Omental fat pad (tissue), 4 donors: ENCODE data around the gene STK32A. TPM values are rescaled to one million over a fixed set of nuclear protein-coding genes. Genes with fewer than 3 reads are reported as not detected.

ENCODE experiments used
- ATAC-seq: fragments of 150-250 bp; one replicate; pipeline ENCODE4 v1.9.1; 2016; ENCODE audit warnings: mild to moderate bottlenecking, moderate library complexity; ENCODE audit not compliant: low FRiP score
- DNase-seq: peaks from one replicate; pipeline ENCODE4 v3.0.0-alpha.2; 2019; ENCODE audit warnings: low spot score
- CTCF ChIP-seq, 3 donors: fragments of 450-650 bp; IDR thresholded peaks; one replicate each; pipeline ENCODE4 v1.5.1; 2016 to 2017; ENCODE audit warnings: antibody characterized with exemption in 3 of 3, mild to moderate bottlenecking in 3 of 3, moderate library complexity in 2 of 3
- total RNA-seq, 4 donors: library from RNA; depleted of rRNA; stranded (reverse); fragments of >200 nt; gene quantifications; one replicate each; pipeline ENCODE4 v1.1.0, GENCODE V29; 2016

The STK32A gene
- total RNA-seq, 4 donors from 2014 or later, result 0.48 to 12.3 (median 4.9) TPM

- DNase-seq, result no peak
- TF ChIP-seq CTCF (IDR thresholded peaks at IDR 0.05), result no peak
- ATAC-seq, result no peak
These were observed 106.5 kb downstream of the STK32A start for GRCh38 chr5:147341345-147341744.

- TF ChIP-seq CTCF (IDR thresholded peaks at IDR 0.05), result no peak
- ATAC-seq, result no peak
- no peak for DNase-seq
These were observed 110.0 kb downstream of the STK32A start for GRCh38 chr5:147344861-147345260.

- DNase-seq (no peak), ATAC-seq (no peak)
- no peak for TF ChIP-seq CTCF (IDR thresholded peaks at IDR 0.05)
These were observed 111.3 kb downstream of the STK32A start for GRCh38 chr5:147346006-147346561.

GRCh38 chr5:147348046-147348445, 113.2 kb downstream of the STK32A start:
- TF ChIP-seq CTCF (IDR thresholded peaks at IDR 0.05), result no peak
- ATAC-seq, result no peak
- no peak for DNase-seq

GRCh38 chr5:147348451-147348850, 113.6 kb downstream of the STK32A start:
- no peak for DNase-seq
- no peak for TF ChIP-seq CTCF (IDR thresholded peaks at IDR 0.05)
- no peak for ATAC-seq

GRCh38 chr5:147349241-147349640, 114.4 kb downstream of the STK32A start:
- no peak for TF ChIP-seq CTCF (IDR thresholded peaks at IDR 0.05)
- DNase-seq (no peak), ATAC-seq (no peak)

GRCh38 chr5:147359101-147359500, 124.3 kb downstream of the STK32A start:
- TF ChIP-seq CTCF (IDR thresholded peaks at IDR 0.05), result no peak
- no peak for ATAC-seq
- no peak for DNase-seq
